GM12878 (cell line): Measurements from ENCODE around the gene LARP4. TPM values are rescaled to one million over a fixed set of nuclear protein-coding genes. Genes with fewer than 3 reads are reported as not detected.

Experiments used
- ATAC-seq: fragments of 200-7000 bp; cut with Tn5 transposase; 3 replicates; pipeline ENCODE4 v1.9.1; 2020; ENCODE audit warnings: mild to moderate bottlenecking, moderate library complexity
- BruUV-seq: library from RNA; stranded (reverse); fragments of 400-500 nt; replicated peaks from 2 replicates; lab custom pipeline; 2021; lab: Mats Ljungman, UMichigan
- CTCF ChIA-PET: fragments of 300-600 bp; sonication (Branson Sonifier 250); formaldehyde crosslinking; extraction: SDS; loops from one replicate; lab custom pipeline; 2021; ENCODE audit warnings: inconsistent platforms; lab: Yijun Ruan, JAX
- POLR2A ChIA-PET: fragments of 350-600 bp; formaldehyde crosslinking; extraction: SDS; loops from one replicate; lab custom pipeline; 2021; ENCODE audit warnings: inconsistent platforms; lab: Charles Lee
- RAD21 ChIA-PET: fragments of 300-600 bp; sonication (Branson Sonifier 250); formaldehyde crosslinking; loops from one replicate; lab custom pipeline; 2023; ENCODE audit warnings: antibody characterized with exemption; ENCODE audit not compliant: unreplicated experiment; lab: Charles Lee
- SMC1A ChIA-PET: fragments of 300-600 bp; sonication (Branson Sonifier 250); formaldehyde crosslinking; loops from one replicate; lab custom pipeline; 2023; ENCODE audit not compliant: unreplicated experiment, uncharacterized antibody; lab: Charles Lee
- DNase-seq: peaks from one replicate; pipeline ENCODE4 v3.0.0-alpha.2; 2011; ENCODE audit warnings: low read depth, low spot score
- FAIRE-seq: peaks from 3 replicates; lab custom pipeline; 2011; peaks lifted over from hg19 to GRCh38; lab: Jason Lieb, UNC
- H2AFZ ChIP-seq: 2 replicates; pipeline ENCODE4 v1.6.0; 2011; ENCODE audit warnings: low read depth, low read length, control low read depth; ENCODE audit not compliant: control insufficient read depth
- H3K27ac ChIP-seq: 2 replicates; pipeline ENCODE4 v1.5.1; 2011; ENCODE audit warnings: control low read depth; ENCODE audit not compliant: control insufficient read depth, insufficient read depth
- H3K27me3 ChIP-seq, 2 experiments: replicated peaks in 1 of 2; 2 replicates each; pipeline versions ENCODE4 v1.6.0 to v1.6.1; 2011; ENCODE audit warnings: low read length in 1 of 2; ENCODE audit not compliant: control insufficient read depth in 2 of 2, insufficient read depth in 2 of 2
- H3K36me3 ChIP-seq, 2 experiments: 2 replicates each; pipeline ENCODE4 v1.5.1; 2011; ENCODE audit warnings: low read length in 1 of 2; ENCODE audit not compliant: control insufficient read depth in 2 of 2, insufficient read depth in 2 of 2
- H3K4me1 ChIP-seq: 2 replicates; pipeline ENCODE4 v1.6.1; 2011; ENCODE audit warnings: mild to moderate bottlenecking, low read length, moderate library complexity, mixed read lengths; ENCODE audit not compliant: control insufficient read depth, insufficient read depth
- H3K4me2 ChIP-seq: 2 replicates; pipeline ENCODE4 v1.6.0; 2011; ENCODE audit warnings: control low read depth; ENCODE audit not compliant: control insufficient read depth, insufficient read depth
- H3K4me3 ChIP-seq: fragments of 200-600 bp; sonication (generic); 2 replicates; pipeline ENCODE4 v1.5.1; 2016
- H3K79me2 ChIP-seq: 2 replicates; pipeline ENCODE4 v1.6.0; 2011; ENCODE audit warnings: low read length; ENCODE audit not compliant: control insufficient read depth, insufficient read depth
- H3K9ac ChIP-seq: 2 replicates; pipeline ENCODE4 v1.8.0; 2011; ENCODE audit warnings: low read length, control low read depth, mixed read lengths; ENCODE audit not compliant: control insufficient read depth, insufficient read depth
- H3K9me3 ChIP-seq: replicated peaks from 3 replicates; pipeline ENCODE4 v1.5.1; 2011; ENCODE audit warnings: mild to moderate bottlenecking, low read length; ENCODE audit not compliant: control insufficient read depth, insufficient read depth
- H4K20me1 ChIP-seq: 2 replicates; pipeline ENCODE4 v1.6.0; 2011; ENCODE audit not compliant: control insufficient read depth, insufficient read depth
- DPF2 ChIP-seq: fragments of 450-650 bp; IDR thresholded peaks from 2 replicates; pipeline ENCODE4 v1.6.1; 2017; ENCODE audit warnings: mild to moderate bottlenecking
- E4F1 ChIP-seq: fragments of 450-650 bp; IDR thresholded peaks from 2 replicates; pipeline ENCODE4 v1.6.1; 2018; ENCODE audit warnings: borderline replicate concordance, mild to moderate bottlenecking; ENCODE audit not compliant: partially characterized antibody
- GABPA ChIP-seq: IDR thresholded peaks from 2 replicates; pipeline ENCODE4 v1.6.1; 2014; ENCODE audit warnings: antibody characterized with exemption, low read depth, mild to moderate bottlenecking, inconsistent platforms
- HDAC6 ChIP-seq: fragments of 200-600 bp; sonication (generic); IDR thresholded peaks from one replicate; pipeline ENCODE4 v1.8.0; 2017; ENCODE audit warnings: antibody characterized with exemption; ENCODE audit not compliant: unreplicated experiment
- IKZF2 ChIP-seq, 2 experiments: fragments of 450-650 bp; IDR thresholded peaks; 2 replicates each; pipeline ENCODE4 v1.6.1; 2017; ENCODE audit warnings: mild to moderate bottlenecking in 2 of 2, moderate library complexity in 2 of 2
- NBN ChIP-seq: fragments of 450-650 bp; IDR thresholded peaks from 2 replicates; pipeline ENCODE4 v1.6.1; 2016
- NR2C1 ChIP-seq: fragments of 450-650 bp; IDR thresholded peaks from 2 replicates; pipeline ENCODE4 v1.6.1; 2017; ENCODE audit warnings: antibody characterized with exemption, mild to moderate bottlenecking, moderate library complexity
- POU2F2 ChIP-seq: IDR thresholded peaks from 3 replicates; pipeline ENCODE4 v1.6.1; 2011; ENCODE audit warnings: low read depth, mild to moderate bottlenecking, low read length, borderline replicate concordance
- SREBF2 ChIP-seq: IDR thresholded peaks from 2 replicates; pipeline ENCODE4 v1.6.1; 2012; ENCODE audit warnings: mild to moderate bottlenecking, low read length
- YY1 ChIP-seq: IDR thresholded peaks from 2 replicates; pipeline ENCODE4 v1.6.1; 2011; ENCODE audit warnings: low read depth, mild to moderate bottlenecking, low read length
- ZBTB4 ChIP-seq: fragments of 450-650 bp; formaldehyde crosslinking; IDR thresholded peaks from 2 replicates; pipeline ENCODE4 v1.4.0; 2022; ENCODE audit warnings: mild to moderate bottlenecking, moderate library complexity
- WGBS: methylation state at CpG from one replicate; pipeline ENCODE4 v1.1.6; 2016; ENCODE audit warnings: low lambda C conversion rate; ENCODE audit not compliant: insufficient replicate concordance, insufficient coverage; ENCODE audit errors: missing lambda C conversion rate; 5-methylcytosine and 5-hydroxymethylcytosine counted together
- in situ Hi-C: fragments of 300-500 bp; cut with MboI; formaldehyde crosslinking; loops from 9 replicates; pipeline ENCODE4 v1.14.3; 2018; ENCODE audit warnings: mixed read lengths
- intact Hi-C: fragments of 100-400 bp; cut with micrococcal nuclease; formaldehyde crosslinking; loops from one replicate; pipeline ENCODE4 v1.14.2; 2022; ENCODE audit not compliant: unreplicated experiment
- polyA plus RNA-seq, 11 experiments: library from polyadenylated mRNA; depleted of rRNA in 4 of 11; unstranded in 6 of 11; stranded (reverse) in 5 of 11; fragments of >200 nt; fragmentation: Nextera tagmentation in 4 of 11; fragmentation: Illumina TruSeq in 1 of 11; extraction: Ambion mirVana in 4 of 11; extraction: Trizol in 1 of 11; gene quantifications; 1 replicate in 1 of 11; 2 replicates in 10 of 11; pipeline versions ENCODE4 v1.2.1 to v1.2.3, GENCODE V29; 2011 to 2016; ENCODE audit warnings: inconsistent platforms in 2 of 11, missing spikeins in 2 of 11, low read depth in 1 of 11
- total RNA-seq, 4 experiments: library from RNA; depleted of rRNA in 3 of 4; stranded (reverse); fragments of >200 nt in 3 of 4; fragmentation: Illumina TruSeq in 1 of 4; extraction: Trizol in 1 of 4; gene quantifications; 2 replicates each; pipeline versions ENCODE4 v1.2.1 to v1.2.3, GENCODE V29; 2013 to 2021

LARP4 gene
- total and polyA plus RNA-seq, 10 of the 15 experiments (the other 5 are each of a cell fraction or from before 2014, with no cell fraction given) = 24.1 to 72.6 (median 35.6) TPM

GRCh38 chr12:50394469-50395029 is 6.1 kb upstream of the LARP4 start:
- in situ Hi-C loops = no loop called here
- no peak overlapping the region for H3K4me3 ChIP-seq
- intact Hi-C loops = no loop called here
- ATAC-seq (no peak), FAIRE-seq (no peak), DNase-seq (no peak)
- ChIA-PET CTCF (interaction anchor here (1.3 kb wide), 1 partner anchor 310 kb away, joined by 3 read pairs; no protein-coding TSS in a partner anchor), POLR2A (no interaction called here), RAD21 (no interaction called here), SMC1A (interaction anchor here (1.6 kb wide), 1 partner anchor 185 kb away, joined by 3 read pairs; no protein-coding TSS in a partner anchor)
- H3K79me2 ChIP-seq = no peaks in the 10 kb centered on the region
- H3K27me3 ChIP-seq = no peaks in the 10 kb centered on the region
- no peaks in the 10 kb centered on the region for H4K20me1 ChIP-seq
- no peak overlapping the region for H3K4me2 ChIP-seq
- no peak for TF ChIP-seq IKZF2 (IDR thresholded peaks at IDR 0.05)
- no TSS peak for BruUV-seq
- H3K4me1 ChIP-seq = no peaks in the 10 kb centered on the region
- no peak overlapping the region for H2AFZ ChIP-seq
- H3K9me3 ChIP-seq = no peaks in the 10 kb centered on the region
- H3K27ac ChIP-seq = no peak overlapping the region
- 55% methylated on average over 4 of the region's 4 CpGs for WGBS
- no peak overlapping the region for H3K9ac ChIP-seq
- no peaks in the 10 kb centered on the region for H3K36me3 ChIP-seq

- Histone ChIP-seq H3K4me1 (no peaks in the 10 kb centered on the region), H3K27me3 (no peaks in the 10 kb centered on the region), H3K9me3 (no peaks in the 10 kb centered on the region), H3K27ac (no peak overlapping the region), H3K79me2 (peaks cover 15% of the 10 kb centered on the region), H3K4me3 (no peak overlapping the region), H2AFZ (no peak overlapping the region), H3K4me2 (no peak overlapping the region), H3K36me3 (no peaks in the 10 kb centered on the region), H3K9ac (no peak overlapping the region), H4K20me1 (peaks cover 4% of the 10 kb centered on the region; the same call in 1 of the 2 replicates)
- DNase-seq = no peak
- RAD21 ChIA-PET = interaction anchor here (0.7 kb wide), 1 partner anchor 1778 kb away, joined by 3 read pairs; no protein-coding TSS in a partner anchor
- BruUV-seq = no TSS peak
- WGBS = 94% methylated on average over 3 of the region's 3 CpGs
- POLR2A ChIA-PET = interaction anchor here (0.6 to 0.7 kb wide), 4 partner anchors 35 to 366 kb away, joined by 4 to 9 read pairs (median 4); no protein-coding TSS in a partner anchor
- FAIRE-seq = no peak
- in situ Hi-C loops (no loop called here), intact Hi-C loops (no loop called here)
- SMC1A ChIA-PET = interaction anchor here (0.7 kb wide), 1 partner anchor 42 kb away, joined by 3 read pairs; no protein-coding TSS in a partner anchor
- ATAC-seq = no peak
- CTCF ChIA-PET = no interaction called here
- TF ChIP-seq YY1 = no peak
- no peak for TF ChIP-seq ZBTB4 (CRISPR knock-in tag)
- no peak for TF ChIP-seq SREBF2
- no peak for TF ChIP-seq E4F1
- TF ChIP-seq GABPA = no peak
- TF ChIP-seq HDAC6 = no peak
- TF ChIP-seq POU2F2 = no peak
- no peak for TF ChIP-seq NR2C1
- TF ChIP-seq DPF2 = no peak
- TF ChIP-seq NBN = no peak
- no peak for TF ChIP-seq IKZF2 (IDR thresholded peaks at IDR 0.05)
These were observed 3.5 kb upstream of the LARP4 start for GRCh38 chr12:50397117-50397650.
